Neutrophil (primary cell): ENCODE data around the gene GTF3C4.

Experiments used
- H3K27ac ChIP-seq: fragments of 200-600 bp; sonication (generic); 2 replicates; pipeline ENCODE4 v1.5.1; 2016; ENCODE audit warnings: mild to moderate bottlenecking, moderate library complexity
- H3K27me3 ChIP-seq: fragments of 200-600 bp; sonication (generic); 2 replicates; pipeline ENCODE4 v1.6.0; 2016; ENCODE audit warnings: mild to moderate bottlenecking
- H3K36me3 ChIP-seq: fragments of 200-600 bp; sonication (generic); 2 replicates; pipeline ENCODE4 v1.5.1; 2017
- H3K4me1 ChIP-seq, 2 experiments: fragments of 200-600 bp in 1 of 2; sonication (generic) in 1 of 2; 1 replicate in 1 of 2; 2 replicates in 1 of 2; pipeline versions ENCODE4 v1.5.1 to v1.6.1; 2013 to 2016; ENCODE audit warnings: low read depth in 1 of 2, low read length in 1 of 2, mild to moderate bottlenecking in 1 of 2, moderate library complexity in 1 of 2; ENCODE audit not compliant: control insufficient read depth in 1 of 2, insufficient read depth in 1 of 2
- H3K4me3 ChIP-seq, 2 experiments: fragments of 200-600 bp in 1 of 2; sonication (generic) in 1 of 2; 1 replicate in 1 of 2; 2 replicates in 1 of 2; pipeline ENCODE4 v1.5.1; 2013 to 2016; ENCODE audit warnings: low read depth in 1 of 2, low read length in 1 of 2, mild to moderate bottlenecking in 1 of 2, moderate library complexity in 1 of 2
- H3K9me3 ChIP-seq: fragments of 200-600 bp; sonication (generic); 2 replicates; pipeline ENCODE4 v1.5.1; 2016
- CTCF ChIP-seq: fragments of 200-600 bp; sonication (generic); IDR thresholded peaks from 2 replicates; pipeline ENCODE4 v1.5.1; 2016; ENCODE audit warnings: antibody characterized with exemption

The GTF3C4 gene

GRCh38 chr9:132726576-132727130 is 56.4 kb downstream of the GTF3C4 start:
- Histone ChIP-seq H3K36me3 (no peaks in the 10 kb centered on the region), H3K27ac (no peak overlapping the region), H3K4me3 (no peak overlapping the region), H3K27me3 (peaks cover 15% of the 10 kb centered on the region), H3K4me1 (no peaks in the 10 kb centered on the region), H3K9me3 (no peaks in the 10 kb centered on the region)
- no peak for TF ChIP-seq CTCF

GRCh38 chr9:132728071-132728470 is 57.8 kb downstream of the GTF3C4 start:
- Histone ChIP-seq H3K4me1 (no peaks in the 10 kb centered on the region), H3K27me3 (peaks cover 15% of the 10 kb centered on the region), H3K4me3 (no peak overlapping the region), H3K27ac (no peak overlapping the region), H3K9me3 (no peaks in the 10 kb centered on the region), H3K36me3 (no peaks in the 10 kb centered on the region)
- no peak for TF ChIP-seq CTCF

- Histone ChIP-seq H3K4me1 (no peaks in the 10 kb centered on the region), H3K9me3 (no peaks in the 10 kb centered on the region), H3K27ac (no peak overlapping the region), H3K36me3 (no peaks in the 10 kb centered on the region), H3K4me3 (no peak overlapping the region), H3K27me3 (peaks cover 15% of the 10 kb centered on the region)
- no peak for TF ChIP-seq CTCF
Observed at GRCh38 chr9:132728497-132728896, 58.2 kb downstream of the GTF3C4 start.

GRCh38 chr9:132729235-132729890 is 59.1 kb downstream of the GTF3C4 start:
- no peak for TF ChIP-seq CTCF
- peaks cover 15% of the 10 kb centered on the region for H3K27me3 ChIP-seq
- H3K36me3 ChIP-seq: no peaks in the 10 kb centered on the region
- H3K4me1 ChIP-seq: no peaks in the 10 kb centered on the region
- no peaks in the 10 kb centered on the region for H3K9me3 ChIP-seq
- H3K4me3 ChIP-seq: no peak overlapping the region
- no peak overlapping the region for H3K27ac ChIP-seq

- no peak overlapping the region for H3K27ac ChIP-seq
- no peaks in the 10 kb centered on the region for H3K9me3 ChIP-seq
- no peak for TF ChIP-seq CTCF
- no peak overlapping the region for H3K4me3 ChIP-seq
- H3K36me3 ChIP-seq: no peaks in the 10 kb centered on the region
- H3K27me3 ChIP-seq: peaks cover 15% of the 10 kb centered on the region
- H3K4me1 ChIP-seq: no peaks in the 10 kb centered on the region
Observed at GRCh38 chr9:132730054-132731033, 60.1 kb downstream of the GTF3C4 start.
